GM12878 (cell line): ENCODE data around the gene BRME1. TPM values are rescaled to one million over a fixed set of nuclear protein-coding genes. Genes with fewer than 3 reads are reported as not detected.

Experiments used
- ATAC-seq: fragments of 200-7000 bp; cut with Tn5 transposase; 3 replicates; pipeline ENCODE4 v1.9.1; 2020; ENCODE audit warnings: mild to moderate bottlenecking, moderate library complexity
- BruUV-seq: library from RNA; stranded (reverse); fragments of 400-500 nt; replicated peaks from 2 replicates; lab custom pipeline; 2021; lab: Mats Ljungman, UMichigan
- CTCF ChIA-PET: fragments of 300-600 bp; sonication (Branson Sonifier 250); formaldehyde crosslinking; extraction: SDS; loops from one replicate; lab custom pipeline; 2021; ENCODE audit warnings: inconsistent platforms; lab: Yijun Ruan, JAX
- POLR2A ChIA-PET: fragments of 350-600 bp; formaldehyde crosslinking; extraction: SDS; loops from one replicate; lab custom pipeline; 2021; ENCODE audit warnings: inconsistent platforms; lab: Charles Lee
- RAD21 ChIA-PET: fragments of 300-600 bp; sonication (Branson Sonifier 250); formaldehyde crosslinking; loops from one replicate; lab custom pipeline; 2023; ENCODE audit warnings: antibody characterized with exemption; ENCODE audit not compliant: unreplicated experiment; lab: Charles Lee
- SMC1A ChIA-PET: fragments of 300-600 bp; sonication (Branson Sonifier 250); formaldehyde crosslinking; loops from one replicate; lab custom pipeline; 2023; ENCODE audit not compliant: unreplicated experiment, uncharacterized antibody; lab: Charles Lee
- DNase-seq: peaks from one replicate; pipeline ENCODE4 v3.0.0-alpha.2; 2011; ENCODE audit warnings: low read depth, low spot score
- FAIRE-seq: peaks from 3 replicates; lab custom pipeline; 2011; peaks lifted over from hg19 to GRCh38; lab: Jason Lieb, UNC
- H2AFZ ChIP-seq: 2 replicates; pipeline ENCODE4 v1.6.0; 2011; ENCODE audit warnings: low read depth, low read length, control low read depth; ENCODE audit not compliant: control insufficient read depth
- H3K27ac ChIP-seq: 2 replicates; pipeline ENCODE4 v1.5.1; 2011; ENCODE audit warnings: control low read depth; ENCODE audit not compliant: control insufficient read depth, insufficient read depth
- H3K27me3 ChIP-seq, 2 experiments: replicated peaks in 1 of 2; 2 replicates each; pipeline versions ENCODE4 v1.6.0 to v1.6.1; 2011; ENCODE audit warnings: low read length in 1 of 2; ENCODE audit not compliant: control insufficient read depth in 2 of 2, insufficient read depth in 2 of 2
- H3K36me3 ChIP-seq, 2 experiments: 2 replicates each; pipeline ENCODE4 v1.5.1; 2011; ENCODE audit warnings: low read length in 1 of 2; ENCODE audit not compliant: control insufficient read depth in 2 of 2, insufficient read depth in 2 of 2
- H3K4me1 ChIP-seq: 2 replicates; pipeline ENCODE4 v1.6.1; 2011; ENCODE audit warnings: mild to moderate bottlenecking, low read length, moderate library complexity, mixed read lengths; ENCODE audit not compliant: control insufficient read depth, insufficient read depth
- H3K4me2 ChIP-seq: 2 replicates; pipeline ENCODE4 v1.6.0; 2011; ENCODE audit warnings: control low read depth; ENCODE audit not compliant: control insufficient read depth, insufficient read depth
- H3K4me3 ChIP-seq: fragments of 200-600 bp; sonication (generic); 2 replicates; pipeline ENCODE4 v1.5.1; 2016
- H3K79me2 ChIP-seq: 2 replicates; pipeline ENCODE4 v1.6.0; 2011; ENCODE audit warnings: low read length; ENCODE audit not compliant: control insufficient read depth, insufficient read depth
- H3K9ac ChIP-seq: 2 replicates; pipeline ENCODE4 v1.8.0; 2011; ENCODE audit warnings: low read length, control low read depth, mixed read lengths; ENCODE audit not compliant: control insufficient read depth, insufficient read depth
- H3K9me3 ChIP-seq: replicated peaks from 3 replicates; pipeline ENCODE4 v1.5.1; 2011; ENCODE audit warnings: mild to moderate bottlenecking, low read length; ENCODE audit not compliant: control insufficient read depth, insufficient read depth
- H4K20me1 ChIP-seq: 2 replicates; pipeline ENCODE4 v1.6.0; 2011; ENCODE audit not compliant: control insufficient read depth, insufficient read depth
- EP300 ChIP-seq, 2 experiments: fragments of 150-350 bp in 1 of 2; IDR thresholded peaks; 2 replicates each; pipeline ENCODE4 v1.6.1; 2011 to 2012; ENCODE audit warnings: low read depth in 2 of 2, low read length in 2 of 2, borderline replicate concordance in 1 of 2, improper control_type of control experiment in 1 of 2, inconsistent platforms in 1 of 2; ENCODE audit not compliant: control insufficient read depth in 1 of 2
- MTA3 ChIP-seq: IDR thresholded peaks from 2 replicates; pipeline ENCODE4 v1.6.1; 2012; ENCODE audit warnings: low read length, inconsistent platforms, borderline replicate concordance
- NBN ChIP-seq: fragments of 450-650 bp; IDR thresholded peaks from 2 replicates; pipeline ENCODE4 v1.6.1; 2016
- SMARCA5 ChIP-seq: fragments of 450-650 bp; IDR thresholded peaks from 2 replicates; pipeline ENCODE4 v1.6.1; 2017; ENCODE audit warnings: mild to moderate bottlenecking
- ZNF207 ChIP-seq: fragments of 450-650 bp; IDR thresholded peaks from 2 replicates; pipeline ENCODE4 v1.6.1; 2014; ENCODE audit warnings: antibody characterized with exemption, mild to moderate bottlenecking, borderline replicate concordance
- WGBS: methylation state at CpG from one replicate; pipeline ENCODE4 v1.1.6; 2016; ENCODE audit warnings: low lambda C conversion rate; ENCODE audit not compliant: insufficient replicate concordance, insufficient coverage; ENCODE audit errors: missing lambda C conversion rate; 5-methylcytosine and 5-hydroxymethylcytosine counted together
- in situ Hi-C: fragments of 300-500 bp; cut with MboI; formaldehyde crosslinking; loops from 9 replicates; pipeline ENCODE4 v1.14.3; 2018; ENCODE audit warnings: mixed read lengths
- intact Hi-C: fragments of 100-400 bp; cut with micrococcal nuclease; formaldehyde crosslinking; loops from one replicate; pipeline ENCODE4 v1.14.2; 2022; ENCODE audit not compliant: unreplicated experiment
- polyA plus RNA-seq, 11 experiments: library from polyadenylated mRNA; depleted of rRNA in 4 of 11; unstranded in 6 of 11; stranded (reverse) in 5 of 11; fragments of >200 nt; fragmentation: Nextera tagmentation in 4 of 11; fragmentation: Illumina TruSeq in 1 of 11; extraction: Ambion mirVana in 4 of 11; extraction: Trizol in 1 of 11; gene quantifications; 1 replicate in 1 of 11; 2 replicates in 10 of 11; pipeline versions ENCODE4 v1.2.1 to v1.2.3, GENCODE V29; 2011 to 2016; ENCODE audit warnings: inconsistent platforms in 2 of 11, missing spikeins in 2 of 11, low read depth in 1 of 11
- total RNA-seq, 4 experiments: library from RNA; depleted of rRNA in 3 of 4; stranded (reverse); fragments of >200 nt in 3 of 4; fragmentation: Illumina TruSeq in 1 of 4; extraction: Trizol in 1 of 4; gene quantifications; 2 replicates each; pipeline versions ENCODE4 v1.2.1 to v1.2.3, GENCODE V29; 2013 to 2021
- TF ChIP-seq, protein P1 (sequence below): fragments of 450-650 bp; IDR thresholded peaks from 2 replicates; pipeline ENCODE4 v1.6.1; 2018; ENCODE audit warnings: borderline replicate concordance, mild to moderate bottlenecking; ENCODE audit not compliant: partially characterized antibody
- TF ChIP-seq, protein P2 (sequence below): fragments of 450-650 bp; IDR thresholded peaks from 2 replicates; pipeline ENCODE4 v1.6.1; 2016; ENCODE audit warnings: mild to moderate bottlenecking

Gene BRME1
- total and polyA plus RNA-seq, 10 of the 15 experiments (the other 5 are each of a cell fraction or from before 2014, with no cell fraction given): 0.07 to 2.2 (median 1.1) TPM; not detected in 1

DNA sequence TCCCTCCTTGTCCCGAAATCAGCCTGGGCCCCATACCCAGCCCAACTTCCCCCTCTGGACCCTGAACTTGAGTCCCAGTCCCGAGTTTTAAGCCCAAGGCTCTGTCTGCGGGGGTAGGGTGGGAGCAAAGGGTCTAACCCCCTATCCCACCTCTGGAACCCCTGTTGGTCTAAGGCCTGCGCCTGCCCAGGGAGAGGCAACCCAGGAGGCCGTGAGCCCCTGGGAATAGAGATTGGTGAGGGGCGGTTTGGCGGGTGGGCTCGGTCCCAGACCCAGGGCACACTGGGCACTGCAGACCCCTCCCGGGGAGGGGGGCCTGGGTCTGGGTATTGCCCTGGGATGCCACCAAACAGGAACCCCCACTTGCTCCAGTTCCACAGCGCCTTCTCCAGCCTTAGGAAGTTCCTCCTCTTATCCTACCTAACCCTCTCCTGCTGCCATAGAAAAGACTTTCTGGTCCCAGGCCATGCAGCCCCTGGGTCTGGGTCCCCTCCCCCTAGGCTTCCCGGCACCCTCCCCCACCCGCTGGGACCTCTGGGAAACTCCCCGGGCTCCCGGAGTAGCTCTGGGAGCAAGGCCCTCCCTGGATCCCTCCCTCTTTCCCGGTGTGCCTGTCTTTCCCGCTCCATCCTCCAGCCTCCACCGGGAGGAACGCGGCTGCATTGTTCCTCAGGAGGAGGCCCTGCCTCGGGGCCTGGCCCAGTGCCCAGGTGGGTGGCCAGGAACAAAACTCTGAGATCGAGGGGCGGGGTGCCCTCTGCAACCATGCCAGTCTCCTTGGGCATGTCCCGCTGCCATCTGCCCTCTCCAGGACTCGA lies 62.6 kb downstream of the BRME1 start:
- ChIA-PET CTCF (no interaction called here), SMC1A (no interaction called here), RAD21 (interaction anchor here (1.6 kb wide), 1 partner anchor 19 kb away, joined by 7 read pairs; no protein-coding TSS in a partner anchor)
- peak overlapping the region; percentile 79 for H3K27ac ChIP-seq
- H3K4me2 ChIP-seq: peak overlapping the region; percentile 82
- DNase-seq (no peak), ATAC-seq (no peak)
- H3K4me3 ChIP-seq: peak overlapping the region; percentile 75
- BruUV-seq: no TSS peak
- no peaks in the 10 kb centered on the region for H3K9me3 ChIP-seq
- WGBS: 49% methylated on average over 23 of the region's 24 CpGs
- 0 out of 2 replicates have a peak, but pooled peaks have one; percentile 41 for TF ChIP-seq SMARCA5
- TF ChIP-seq, protein P1, sequence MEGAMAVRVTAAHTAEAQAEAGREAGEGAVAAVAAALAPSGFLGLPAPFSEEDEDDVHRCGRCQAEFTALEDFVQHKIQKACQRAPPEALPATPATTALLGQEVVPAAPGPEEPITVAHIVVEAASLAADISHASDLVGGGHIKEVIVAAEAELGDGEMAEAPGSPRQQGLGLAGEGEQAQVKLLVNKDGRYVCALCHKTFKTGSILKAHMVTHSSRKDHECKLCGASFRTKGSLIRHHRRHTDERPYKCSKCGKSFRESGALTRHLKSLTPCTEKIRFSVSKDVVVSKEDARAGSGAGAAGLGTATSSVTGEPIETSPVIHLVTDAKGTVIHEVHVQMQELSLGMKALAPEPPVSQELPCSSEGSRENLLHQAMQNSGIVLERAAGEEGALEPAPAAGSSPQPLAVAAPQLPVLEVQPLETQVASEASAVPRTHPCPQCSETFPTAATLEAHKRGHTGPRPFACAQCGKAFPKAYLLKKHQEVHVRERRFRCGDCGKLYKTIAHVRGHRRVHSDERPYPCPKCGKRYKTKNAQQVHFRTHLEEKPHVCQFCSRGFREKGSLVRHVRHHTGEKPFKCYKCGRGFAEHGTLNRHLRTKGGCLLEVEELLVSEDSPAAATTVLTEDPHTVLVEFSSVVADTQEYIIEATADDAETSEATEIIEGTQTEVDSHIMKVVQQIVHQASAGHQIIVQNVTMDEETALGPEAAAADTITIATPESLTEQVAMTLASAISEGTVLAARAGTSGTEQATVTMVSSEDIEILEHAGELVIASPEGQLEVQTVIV: no peak
- 0 out of 2 replicates have a peak, but pooled peaks have one; percentile 33 for TF ChIP-seq ZNF207
- TF ChIP-seq, protein P2, sequence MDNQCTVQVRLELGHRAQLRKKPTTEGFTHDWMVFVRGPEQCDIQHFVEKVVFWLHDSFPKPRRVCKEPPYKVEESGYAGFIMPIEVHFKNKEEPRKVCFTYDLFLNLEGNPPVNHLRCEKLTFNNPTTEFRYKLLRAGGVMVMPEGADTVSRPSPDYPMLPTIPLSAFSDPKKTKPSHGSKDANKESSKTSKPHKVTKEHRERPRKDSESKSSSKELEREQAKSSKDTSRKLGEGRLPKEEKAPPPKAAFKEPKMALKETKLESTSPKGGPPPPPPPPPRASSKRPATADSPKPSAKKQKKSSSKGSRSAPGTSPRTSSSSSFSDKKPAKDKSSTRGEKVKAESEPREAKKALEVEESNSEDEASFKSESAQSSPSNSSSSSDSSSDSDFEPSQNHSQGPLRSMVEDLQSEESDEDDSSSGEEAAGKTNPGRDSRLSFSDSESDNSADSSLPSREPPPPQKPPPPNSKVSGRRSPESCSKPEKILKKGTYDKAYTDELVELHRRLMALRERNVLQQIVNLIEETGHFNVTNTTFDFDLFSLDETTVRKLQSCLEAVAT: 0 out of 2 replicates have a peak, but pooled peaks have one; percentile 24
- TF ChIP-seq NBN: 0 out of 2 replicates have a peak, but pooled peaks have one; percentile 10
- TF ChIP-seq EP300 (IDR thresholded peaks at IDR 0.05; ENCODE audit: borderline replicate concordance in 1 of 2, control insufficient read depth in 1 of 2, low read depth in 2 of 2, low read length in 2 of 2): no peak
- TF ChIP-seq MTA3: no peak
- TF ChIP-seq, all 136 proteins: peak for 4
- intact Hi-C loops: loop anchor here (10.0 kb wide), 1 partner anchor 689 kb away; the partner anchor contains the start of genes IER2 and STX10
- Histone ChIP-seq H3K27me3 (no peaks in the 10 kb centered on the region), H3K4me1 (peaks cover 56% of the 10 kb centered on the region), H3K79me2 (peaks cover 44% of the 10 kb centered on the region), H4K20me1 (no peaks in the 10 kb centered on the region), H3K36me3 (no peaks in the 10 kb centered on the region), H3K9ac (peak overlapping the region; percentile 70), H2AFZ (peak overlapping the region; percentile 73)
- FAIRE-seq: no peak
- POLR2A ChIA-PET: interaction anchor here (1.2 kb wide), 1 partner anchor 18 kb away, joined by 8 read pairs; no protein-coding TSS in a partner anchor
- in situ Hi-C loops: loop anchor here (10.0 kb wide), 1 partner anchor 689 kb away; the partner anchor contains the start of genes IER2 and STX10
